Measurements from ENCODE around the gene PHF20.

- TF ChIP-seq CTCF (IDR thresholded peaks at IDR 0.05) (no peak), POLR2A (IDR thresholded peaks at IDR 0.05) (no peak)
These were observed 28.9 kb upstream of the PHF20 start for GRCh38 chr20:35742741-35743523.
